K562 (cell line): Measurements from ENCODE around the gene GDAP1L1.

Experiments used
- CTCF ChIP-seq, 3 experiments: IDR thresholded peaks in 2 of 3; conservative IDR thresholded peaks in 1 of 3; 2 replicates each; pipeline ENCODE4 v1.5.1; 2011 to 2012; ENCODE audit warnings: low read length in 3 of 3, mild to moderate bottlenecking in 3 of 3, control low read depth in 2 of 3, improper control_type of control experiment in 1 of 3, inconsistent platforms in 1 of 3, low read depth in 1 of 3, mixed read lengths in 1 of 3, moderate library complexity in 1 of 3; ENCODE audit not compliant: insufficient read depth in 2 of 3
- DIDO1 ChIP-seq: fragments of 450-650 bp; IDR thresholded peaks from 2 replicates; pipeline ENCODE4 v1.6.1; 2016; ENCODE audit warnings: low read depth, missing biosample characterization, missing genetic modification characterization
- POLR2AphosphoS5 ChIP-seq: IDR thresholded peaks from 2 replicates; pipeline ENCODE4 v1.6.1; 2011; ENCODE audit warnings: mild to moderate bottlenecking, low read depth, low read length, moderate library complexity; ENCODE audit not compliant: control insufficient read depth, insufficient read depth
- ZNF586 ChIP-seq: fragments of 450-650 bp; formaldehyde crosslinking; conservative IDR thresholded peaks from 2 replicates; pipeline ENCODE4 v1.4.0; 2020; ENCODE audit warnings: mild to moderate bottlenecking, moderate library complexity

- TF ChIP-seq CTCF (IDR thresholded peaks at IDR 0.05 in 2 of 3, conservative IDR thresholded peaks at IDR 0.05 in 1 of 3; ENCODE audit: insufficient read depth in 2 of 3, low read depth in 1 of 3, low read length in 3 of 3) (no peak), POLR2AphosphoS5 (no peak), DIDO1 (tag) (no peak), ZNF586 (CRISPR knock-in tag) (no peak)
These were observed 55.6 kb downstream of the GDAP1L1 start for GRCh38 chr20:44302736-44303135.
